Measurements from ENCODE around the gene UBN2.

The UBN2 gene

DNA sequence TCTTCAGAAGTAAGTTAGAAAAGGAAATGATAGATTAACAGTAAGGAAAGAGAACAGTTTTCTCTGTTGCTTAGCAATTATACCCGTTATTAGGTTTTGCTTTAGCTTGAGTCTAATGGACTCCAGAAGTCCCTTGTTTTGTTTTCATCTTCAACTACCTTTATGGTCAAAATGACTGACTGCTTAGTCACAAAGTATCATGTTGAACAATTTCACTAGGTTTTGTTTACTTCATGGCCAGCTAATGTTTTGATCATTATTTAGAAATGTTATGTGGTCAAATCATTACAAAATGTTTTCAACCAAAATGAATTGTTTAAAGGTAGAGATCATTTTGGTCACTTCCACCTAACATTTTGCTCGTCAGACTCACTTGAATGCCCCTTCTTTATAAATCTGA lies 1.9 kb downstream of the UBN2 start:
- DNase-seq: no peak

DNA sequence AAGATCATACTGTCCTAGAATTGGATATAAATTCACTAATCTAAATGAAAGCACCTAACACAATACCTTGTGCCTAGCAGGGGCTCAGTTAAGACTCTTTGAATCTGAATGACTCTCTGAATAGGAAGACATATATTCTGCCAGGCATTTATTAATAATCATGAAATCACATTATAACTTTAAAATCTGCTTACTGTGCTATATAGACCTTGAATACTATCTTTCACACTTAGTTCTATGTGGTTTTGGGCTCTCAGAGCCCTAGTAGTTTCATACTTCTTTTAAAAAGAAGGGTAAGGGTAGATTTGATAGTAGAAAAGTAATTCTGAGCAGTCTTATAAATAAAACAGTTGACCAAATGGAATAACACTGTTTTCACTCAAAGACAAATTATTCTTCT lies 10.2 kb downstream of the UBN2 start:
- DNase-seq: no peak

DNA sequence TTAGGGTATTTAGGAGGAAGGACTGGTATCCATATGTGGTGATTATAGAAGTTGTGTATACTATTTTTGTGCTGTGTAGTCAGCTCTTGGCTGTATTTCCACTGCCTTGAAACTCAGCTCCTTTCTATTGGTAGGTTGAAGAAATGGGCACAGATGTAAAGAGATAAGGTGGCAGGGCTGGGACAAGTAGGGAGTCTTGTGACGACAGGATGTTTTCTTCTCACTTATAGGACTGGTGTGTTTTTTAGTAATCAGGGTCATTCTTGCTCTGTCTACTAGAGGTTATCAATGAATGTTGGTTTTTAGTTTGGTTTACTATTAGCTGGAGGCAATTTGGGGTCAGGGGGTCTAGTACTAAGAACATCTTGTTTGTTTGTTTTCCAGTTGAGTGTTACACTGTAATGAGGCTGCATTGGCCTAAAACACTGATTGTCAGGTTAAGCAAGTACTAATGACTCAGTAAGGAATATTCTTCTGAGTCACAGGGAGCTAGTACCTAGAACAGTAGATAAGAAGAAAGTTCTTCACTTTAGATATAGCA lies 11.8 kb downstream of the UBN2 start:
- DNase-seq: no peak

DNA sequence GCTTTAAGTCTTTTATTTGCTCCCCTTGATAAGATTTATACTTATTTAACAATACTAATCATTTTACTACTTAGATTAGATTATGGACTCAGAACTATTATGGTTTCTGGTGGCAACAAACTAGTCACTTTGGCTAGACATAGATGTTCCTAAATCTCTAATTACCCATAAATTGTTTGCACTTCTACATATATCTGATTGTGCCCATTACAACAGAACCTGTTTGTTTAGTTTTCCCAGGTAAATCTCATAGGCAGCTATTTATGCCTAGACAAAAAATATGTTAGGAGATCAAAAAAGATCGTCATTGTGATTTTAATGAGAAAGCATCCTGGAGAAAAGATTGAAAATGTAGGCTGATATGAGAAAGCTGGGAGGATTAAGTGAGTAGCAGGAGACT lies 14.4 kb downstream of the UBN2 start:
- no peak for DNase-seq

DNA sequence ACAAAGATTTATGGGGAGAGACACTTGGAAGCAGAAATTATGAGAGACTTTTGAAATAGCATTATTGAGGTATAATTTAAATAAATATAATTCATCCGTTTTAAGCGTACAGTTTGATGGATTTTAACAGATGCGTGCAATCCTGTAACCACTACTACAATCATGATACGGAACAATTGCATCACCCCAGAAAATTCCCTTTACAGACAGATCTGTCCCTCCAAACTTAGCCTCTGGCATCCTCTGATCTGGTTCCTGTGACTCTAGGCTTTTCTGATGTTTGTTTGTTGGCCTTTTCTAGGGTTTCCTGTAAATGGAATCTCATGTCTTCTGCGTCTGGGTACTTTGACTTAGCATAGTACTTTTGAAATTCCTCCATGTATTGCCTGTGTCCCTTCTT lies 15.5 kb downstream of the UBN2 start:
- no peak for DNase-seq

DNA sequence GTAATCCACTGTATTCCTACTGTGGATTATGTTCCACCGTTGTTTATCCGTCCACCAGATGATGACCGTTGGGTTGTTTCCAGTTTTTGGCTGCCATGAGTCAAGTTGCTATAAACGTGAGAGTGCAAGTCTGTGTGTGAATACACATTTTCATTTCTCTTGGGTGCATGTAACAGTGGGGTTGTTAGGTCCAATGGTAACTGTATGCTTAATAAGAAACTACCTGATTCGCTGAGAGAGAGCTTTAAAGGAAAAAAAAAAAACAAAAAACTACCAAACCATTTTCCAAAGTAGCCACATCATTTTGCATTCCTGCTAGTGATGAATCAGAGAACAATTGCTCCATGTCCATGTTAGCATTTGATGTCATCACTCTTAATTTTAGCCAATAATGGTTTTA lies 15.9 kb downstream of the UBN2 start:
- DNase-seq: no peak

DNA sequence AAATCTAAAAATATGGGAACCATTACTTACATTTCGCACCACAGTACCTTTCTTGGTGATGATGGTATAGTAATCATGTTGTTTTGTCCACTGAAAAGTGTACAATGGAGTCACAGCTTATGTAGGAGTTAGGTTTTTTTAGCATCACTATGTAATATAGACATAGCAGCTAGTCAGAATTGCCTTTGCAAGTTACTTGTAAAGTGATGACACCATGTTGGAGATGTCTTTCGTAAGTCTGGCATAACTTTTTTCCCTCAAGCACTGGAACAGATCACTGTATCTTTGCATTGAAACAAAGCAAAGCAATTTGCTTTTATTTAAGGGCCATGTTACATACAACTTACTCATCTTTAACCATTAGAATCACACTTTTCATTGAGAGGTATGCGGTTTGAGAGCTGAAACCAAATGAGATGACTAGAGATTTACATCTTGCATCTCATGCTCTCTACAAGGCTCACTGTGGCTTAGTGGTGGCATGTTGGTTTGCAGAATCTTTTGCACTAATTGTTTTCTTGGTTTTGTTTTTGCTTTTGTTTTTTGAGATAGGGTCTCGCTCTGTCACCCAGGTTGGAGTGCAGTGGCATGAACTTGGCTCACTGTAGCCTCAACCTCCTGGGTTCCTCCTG lies 18.3 kb downstream of the UBN2 start:
- no peak for DNase-seq

DNA sequence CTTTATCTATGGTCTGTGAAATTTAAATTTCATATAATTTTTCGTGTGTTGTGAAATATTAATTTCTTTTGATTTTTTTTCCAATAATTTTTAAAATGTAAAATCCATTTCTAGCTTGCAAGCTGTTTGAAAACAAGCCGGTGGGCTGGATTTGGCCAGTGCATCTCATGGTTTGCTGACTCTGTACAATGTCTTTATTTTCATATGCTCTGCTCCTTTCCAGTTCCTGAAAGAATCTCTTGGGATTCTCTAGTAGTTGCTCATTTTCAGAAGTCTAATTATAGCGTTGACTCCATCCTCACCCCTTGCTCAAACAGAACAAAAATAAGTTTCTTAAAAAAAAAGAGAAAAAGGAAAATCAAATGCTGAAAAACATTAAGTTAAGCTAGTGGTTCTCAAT lies 21.4 kb downstream of the UBN2 start:
- DNase-seq: no peak

DNA sequence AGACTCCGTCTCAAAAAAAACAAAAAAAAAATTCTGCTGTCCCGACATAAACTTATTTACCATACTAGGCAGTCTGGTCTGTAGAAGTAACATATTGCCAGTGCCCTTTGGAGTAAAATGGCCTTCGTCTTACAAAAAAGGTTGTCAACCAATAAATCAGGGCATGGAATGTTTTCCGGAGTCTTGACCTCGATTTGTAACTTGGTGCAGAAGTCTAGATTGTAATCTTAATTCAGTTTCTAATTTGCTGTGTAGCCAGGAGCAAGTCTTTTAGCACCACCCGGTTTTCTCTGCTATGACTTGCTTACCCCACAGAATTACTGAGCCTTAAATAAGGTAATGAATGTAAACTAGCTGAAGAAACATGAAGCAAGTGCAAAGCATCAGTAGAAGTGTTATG lies 23.2 kb downstream of the UBN2 start:
- DNase-seq: no peak

DNA sequence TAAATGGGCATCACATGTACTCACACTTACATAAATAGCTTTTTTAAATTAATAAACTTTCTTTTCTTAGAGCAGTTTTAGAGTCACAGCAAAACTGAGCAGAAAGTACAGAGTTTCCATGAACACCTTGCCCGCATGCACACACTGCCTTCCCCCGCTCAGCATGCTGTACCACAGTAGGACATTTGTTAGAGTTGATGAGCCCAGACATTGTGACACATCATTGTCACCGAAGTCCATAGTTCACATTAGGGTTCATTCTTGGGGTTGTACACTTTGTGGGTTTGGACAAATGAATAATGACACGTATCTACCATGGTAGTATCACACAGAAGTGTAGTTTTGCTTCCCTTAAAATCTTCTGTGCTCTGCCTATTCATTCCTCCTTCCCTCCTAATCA lies 23.7 kb downstream of the UBN2 start:
- no peak for DNase-seq

DNA sequence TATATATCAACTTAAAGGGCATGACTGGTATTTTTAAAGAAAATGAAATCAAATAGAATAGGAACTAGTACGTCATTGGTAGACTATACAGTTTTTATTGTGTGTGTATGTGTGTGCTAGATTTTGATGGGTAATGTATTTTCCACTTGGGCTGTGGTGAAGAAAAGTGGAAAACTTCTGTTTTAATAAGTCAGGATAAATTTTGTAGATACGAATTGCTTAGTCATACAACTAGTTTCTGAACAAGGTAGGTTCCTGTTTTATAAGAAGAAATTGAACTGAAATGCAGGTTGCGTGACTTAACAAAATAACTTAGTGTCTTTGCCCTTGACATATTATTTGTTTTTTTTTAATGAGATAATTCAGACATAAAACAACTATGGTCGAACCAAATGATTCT lies 24.3 kb downstream of the UBN2 start:
- DNase-seq: no peak

DNA sequence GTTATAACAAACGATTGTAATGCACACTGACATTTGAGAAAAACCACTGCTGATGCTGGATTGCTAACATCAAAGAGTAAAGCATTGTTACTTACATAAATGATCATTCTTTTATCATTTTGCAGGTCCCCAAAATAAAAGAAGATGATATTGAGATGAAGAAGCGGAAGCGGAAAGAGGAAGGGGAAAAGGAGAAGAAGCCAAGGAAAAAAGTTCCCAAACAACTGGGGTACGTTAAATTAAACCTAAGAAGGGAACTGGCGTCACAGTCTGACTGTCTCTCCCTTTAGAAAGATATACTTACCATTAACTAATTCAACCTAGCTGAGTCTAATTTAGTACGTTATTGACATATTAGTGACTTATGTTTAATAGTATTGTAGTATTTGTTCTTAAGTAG lies 28.1 kb downstream of the UBN2 start:
- no peak for DNase-seq

DNA sequence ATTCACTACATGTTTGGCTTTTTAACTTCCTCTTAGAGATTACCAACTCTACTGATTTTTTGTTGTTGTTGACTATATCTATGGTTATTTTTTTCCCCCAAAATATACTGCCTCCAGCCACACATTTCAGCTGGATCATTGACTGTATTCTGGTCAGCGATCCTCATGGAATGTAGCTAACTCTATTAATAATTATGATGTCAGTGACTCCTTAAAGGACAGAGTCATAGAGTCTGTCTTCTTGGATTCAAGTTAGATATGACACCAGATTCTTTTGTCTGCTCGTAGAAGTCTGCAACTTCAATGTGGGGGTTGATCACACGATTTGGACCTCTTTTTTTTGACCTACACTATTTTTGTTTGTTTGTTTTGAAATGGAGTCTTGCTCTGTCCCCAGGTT lies 33.2 kb downstream of the UBN2 start:
- no peak for DNase-seq

DNA sequence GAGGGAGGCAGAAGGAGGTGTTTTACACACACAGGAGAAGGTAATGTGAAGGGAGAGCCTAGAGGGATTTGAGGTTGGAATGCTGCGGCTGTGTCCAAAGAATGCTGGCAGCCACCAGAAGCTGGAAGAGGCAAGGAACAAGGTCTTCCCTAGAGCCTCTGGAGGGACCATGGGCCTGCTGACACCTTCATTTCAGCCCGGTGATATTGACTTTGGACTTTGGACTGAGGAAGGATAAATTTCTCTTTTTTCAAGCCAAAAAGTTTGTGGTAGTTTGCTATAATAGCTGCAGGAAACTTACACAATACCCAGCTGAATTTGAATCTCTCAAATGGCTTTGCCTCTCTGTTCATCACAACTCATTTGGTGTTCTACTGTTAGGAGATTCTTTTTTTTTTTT lies 34.6 kb downstream of the UBN2 start:
- no peak for DNase-seq

DNA sequence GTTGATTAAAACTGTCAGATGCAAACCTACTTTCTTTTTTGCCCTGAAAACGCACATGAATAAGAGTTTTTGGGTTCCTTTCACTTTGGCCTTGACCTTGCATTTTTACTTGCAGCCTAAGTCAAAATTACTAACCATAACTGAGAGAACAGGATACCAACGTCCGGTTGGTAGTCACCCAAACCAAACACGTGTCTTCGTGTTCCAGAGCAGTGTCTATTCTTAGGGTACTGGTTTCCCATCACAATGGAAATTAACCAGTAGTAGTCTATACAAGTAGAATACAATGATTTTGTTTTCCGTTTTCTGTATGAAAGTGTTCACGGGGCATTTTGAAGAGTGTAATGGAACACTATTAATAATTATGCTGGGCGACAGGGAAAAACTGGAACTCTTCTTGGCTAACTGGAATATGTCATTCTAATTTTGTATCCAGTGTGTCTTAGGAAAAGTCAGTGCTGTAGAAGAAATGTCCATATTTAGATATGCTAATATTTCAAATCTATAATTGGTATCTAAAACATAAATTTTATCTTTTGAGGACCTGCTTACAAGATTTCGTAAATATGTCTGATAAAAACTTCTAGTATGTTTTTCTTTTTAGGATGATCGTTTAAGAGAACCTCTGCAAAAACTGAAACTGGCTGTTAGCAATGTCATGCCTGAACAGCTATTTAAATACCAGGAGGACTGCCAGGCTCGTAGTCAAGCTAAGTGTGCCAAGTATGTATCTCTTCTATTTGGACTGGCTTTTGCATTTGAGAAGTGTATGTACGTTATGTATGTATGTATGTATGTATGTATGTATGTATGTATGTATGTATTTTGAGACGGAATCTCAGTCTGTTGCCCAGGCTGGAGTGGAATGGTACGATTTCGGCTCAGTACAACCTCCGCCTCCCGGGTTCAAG lies 40.9 kb downstream of the UBN2 start:
- DNase-seq: no peak

DNA sequence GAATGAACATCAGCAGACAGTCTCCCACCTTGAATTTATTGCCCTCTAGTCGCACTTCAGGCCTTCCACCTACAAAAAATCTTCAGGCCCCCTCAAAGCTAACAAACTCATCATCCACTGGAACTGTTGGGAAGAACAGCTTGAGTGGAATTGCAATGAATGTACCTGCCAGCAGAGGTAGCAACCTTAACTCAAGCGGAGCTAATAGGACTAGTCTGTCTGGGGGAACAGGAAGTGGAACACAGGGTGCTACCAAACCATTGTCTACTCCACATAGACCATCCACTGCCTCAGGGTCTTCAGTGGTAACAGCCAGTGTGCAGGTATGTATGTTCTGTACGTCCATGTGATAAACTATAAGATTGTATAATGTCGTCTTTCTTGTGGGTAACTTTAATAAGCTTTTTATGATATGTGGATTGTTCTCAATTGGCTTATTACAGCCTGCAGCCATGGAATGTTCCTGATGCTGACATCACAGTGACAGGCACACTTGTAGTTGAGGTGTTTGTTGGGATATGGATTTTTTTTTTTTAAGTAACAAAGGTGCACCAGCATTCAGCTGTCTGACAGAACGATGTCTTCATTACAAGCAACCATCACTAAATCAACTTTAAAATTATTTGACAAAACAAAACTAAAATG lies 53.3 kb downstream of the UBN2 start:
- DNase-seq: no peak

DNA sequence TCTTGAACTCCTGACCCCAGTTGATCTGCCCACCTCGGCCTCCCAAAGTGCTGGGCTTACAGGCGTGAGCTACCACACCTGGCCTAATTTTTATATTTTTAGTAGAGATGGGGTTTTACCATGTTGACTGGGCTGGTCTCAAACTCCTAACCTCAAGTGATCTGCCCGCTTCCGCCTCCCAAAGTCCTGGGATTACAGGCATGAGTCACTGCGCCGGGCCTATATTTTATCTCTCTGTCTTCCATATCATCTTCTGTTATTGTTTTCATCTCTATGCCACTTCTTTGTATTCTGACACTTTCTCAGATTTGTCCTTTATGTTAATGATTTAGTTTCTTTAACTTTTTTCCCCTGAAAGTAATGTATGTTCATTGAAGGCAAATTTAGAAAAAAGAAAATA lies 55.1 kb downstream of the UBN2 start:
- no peak for DNase-seq

DNA sequence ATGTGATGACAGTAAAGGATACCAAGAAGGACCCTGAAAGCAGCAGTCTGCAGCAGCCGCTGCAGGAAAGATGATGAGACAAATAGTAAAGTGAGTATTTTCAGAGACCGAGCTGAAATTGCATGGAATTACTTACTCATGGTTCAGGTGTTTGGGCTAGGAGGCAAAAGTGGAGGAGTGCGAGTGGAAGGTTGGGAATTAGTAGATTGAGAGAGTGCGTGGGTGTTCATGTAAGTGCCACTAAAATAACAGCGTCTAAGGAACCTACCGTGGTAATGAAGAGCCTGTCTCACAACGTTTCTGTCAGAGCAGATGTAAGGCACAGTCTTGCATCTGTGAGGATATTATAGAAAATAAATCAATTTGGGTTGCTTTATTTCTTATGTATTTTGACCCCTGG lies 61.8 kb downstream of the UBN2 start:
- no peak for DNase-seq

DNA sequence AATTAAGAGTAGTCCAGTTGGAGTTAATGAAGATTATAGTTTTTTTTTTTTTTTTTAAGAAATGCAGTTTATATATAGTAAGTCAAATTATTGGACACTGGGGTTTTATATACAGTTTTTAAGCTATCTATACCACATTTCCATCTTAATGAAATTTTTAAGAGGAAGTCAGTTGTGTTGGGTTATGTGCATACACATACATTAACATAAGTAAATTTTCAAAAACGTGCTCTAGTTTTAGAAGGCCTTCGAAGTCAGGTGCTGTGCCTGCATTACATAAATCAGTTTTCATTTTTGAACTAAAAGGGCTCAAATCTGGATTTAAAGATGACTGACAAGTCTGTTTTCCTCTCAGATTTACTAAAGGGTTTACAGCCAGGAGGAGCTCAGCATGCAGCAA lies 62.5 kb downstream of the UBN2 start:
- DNase-seq: no peak

DNA sequence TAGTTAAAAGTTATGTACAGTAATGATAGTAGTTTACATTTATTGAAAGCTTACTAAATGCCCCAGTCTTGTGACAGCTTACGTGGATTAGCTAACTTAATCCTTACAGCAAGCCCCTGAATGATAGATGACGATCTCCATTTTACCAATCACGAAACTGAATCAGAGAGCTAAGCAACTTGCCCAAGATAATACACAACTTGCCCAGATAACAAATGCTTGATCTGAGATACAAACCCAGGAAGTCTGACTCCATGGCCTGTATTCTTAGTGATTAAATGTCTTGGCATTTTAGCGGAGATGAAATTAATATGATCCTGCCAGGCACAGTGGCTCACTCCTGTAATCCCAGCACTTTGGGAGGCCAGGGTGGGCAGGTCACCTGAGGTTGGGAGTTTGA lies 63.2 kb downstream of the UBN2 start:
- DNase-seq: no peak

DNA sequence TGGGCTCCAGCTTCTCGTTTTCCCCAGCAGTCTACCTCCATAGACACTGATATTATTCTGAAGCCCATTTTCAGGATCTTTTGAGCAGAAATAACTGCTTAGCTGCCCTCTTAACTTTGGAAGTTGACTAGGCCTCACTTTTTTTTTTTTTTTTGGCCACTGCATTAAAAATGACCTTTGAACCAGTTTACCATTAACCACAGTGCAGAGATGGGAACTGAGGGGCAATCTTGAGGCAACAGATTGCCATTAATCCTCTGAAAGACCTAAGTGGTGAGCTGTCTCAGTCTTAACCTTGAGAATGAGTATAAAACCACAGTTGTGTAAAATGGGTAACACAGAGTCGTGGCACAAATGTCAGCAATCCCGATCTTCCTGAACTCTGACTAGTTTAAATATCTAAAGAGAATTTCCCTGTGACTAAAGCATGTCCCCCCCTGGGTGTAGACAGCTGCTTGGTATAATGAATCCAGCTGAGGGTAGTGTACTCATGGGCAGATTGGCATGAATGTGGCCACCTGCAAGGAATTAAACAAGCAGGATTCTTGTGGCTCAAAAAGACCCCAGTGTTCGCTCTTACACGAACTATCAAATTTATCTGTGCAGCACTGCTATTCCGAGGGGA lies 64.0 kb downstream of the UBN2 start:
- DNase-seq: no peak

DNA sequence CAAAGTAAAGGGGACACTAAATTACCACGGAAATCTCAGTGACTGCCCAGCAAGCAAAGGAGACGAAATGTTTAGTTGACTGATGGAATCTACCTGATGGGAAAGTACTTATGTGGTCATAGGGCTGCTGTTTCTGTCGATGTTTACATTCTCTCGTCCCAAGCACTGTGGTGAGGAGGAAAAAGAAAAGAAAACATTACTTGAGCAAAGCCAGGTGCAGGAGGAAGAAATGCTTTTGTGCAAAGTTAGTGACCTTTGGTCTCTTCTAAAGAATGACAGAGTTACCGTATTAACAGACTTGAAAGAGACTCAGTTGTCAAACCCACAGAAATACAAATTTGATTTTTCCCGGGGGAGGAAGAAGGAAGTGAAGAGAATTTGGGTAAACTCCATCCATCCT lies 66.8 kb downstream of the UBN2 start:
- DNase-seq: no peak

DNA sequence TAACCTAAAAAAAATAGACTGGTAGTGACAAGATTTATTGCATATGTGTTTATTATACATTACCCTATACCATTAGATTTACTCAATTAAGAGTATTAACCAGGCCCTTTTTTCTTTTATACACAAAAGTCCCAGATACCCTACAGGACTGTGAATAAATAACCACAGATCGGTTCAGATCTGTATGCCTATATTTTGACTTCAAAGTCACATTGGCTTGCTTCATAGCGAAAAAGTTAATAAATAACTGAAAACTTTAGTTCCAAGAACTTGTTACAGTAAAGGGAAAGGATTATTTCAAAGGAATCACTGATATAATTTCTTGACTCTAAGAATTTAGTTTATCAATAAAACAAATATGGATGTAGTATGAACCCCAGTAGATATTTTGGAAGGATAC lies 68.3 kb downstream of the UBN2 start:
- DNase-seq: no peak

DNA sequence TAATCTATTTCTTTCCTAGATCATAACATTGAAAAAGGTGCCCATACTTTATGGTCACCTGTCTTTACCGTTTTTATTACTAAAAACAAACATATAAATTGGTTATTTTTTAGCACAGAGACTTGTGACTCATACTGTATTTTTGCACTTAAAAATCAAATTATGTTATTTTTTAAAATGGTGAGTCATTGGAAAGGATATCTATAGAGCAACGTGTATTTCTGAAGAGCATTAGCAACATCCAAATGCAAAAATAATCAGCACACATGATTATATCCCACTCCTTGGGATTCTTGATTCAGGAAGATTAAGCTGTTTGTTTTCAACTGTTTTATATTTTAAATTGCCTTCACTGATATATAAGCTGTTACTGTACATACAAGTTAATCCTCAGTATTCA lies 69.4 kb downstream of the UBN2 start:
- no peak for DNase-seq

Data from NCI-H446 treated with DMSO at 0.1 percent for 48 hours (cell line).